GM12875 (cell line): ENCODE measurements around the gene APP.

ENCODE experiments used
- H3K4me3 ChIP-seq: one replicate; pipeline ENCODE4 v1.5.1; 2011; ENCODE audit warnings: low read depth, low read length, control low read depth
- TF ChIP-seq, protein P1 (sequence below): IDR thresholded peaks from 2 replicates; pipeline ENCODE4 v1.5.1; 2011; ENCODE audit warnings: low read depth, mild to moderate bottlenecking, control low read depth, inconsistent platforms, low read length, moderate library complexity, borderline replicate concordance; ENCODE audit not compliant: insufficient read depth

Gene APP

DNA sequence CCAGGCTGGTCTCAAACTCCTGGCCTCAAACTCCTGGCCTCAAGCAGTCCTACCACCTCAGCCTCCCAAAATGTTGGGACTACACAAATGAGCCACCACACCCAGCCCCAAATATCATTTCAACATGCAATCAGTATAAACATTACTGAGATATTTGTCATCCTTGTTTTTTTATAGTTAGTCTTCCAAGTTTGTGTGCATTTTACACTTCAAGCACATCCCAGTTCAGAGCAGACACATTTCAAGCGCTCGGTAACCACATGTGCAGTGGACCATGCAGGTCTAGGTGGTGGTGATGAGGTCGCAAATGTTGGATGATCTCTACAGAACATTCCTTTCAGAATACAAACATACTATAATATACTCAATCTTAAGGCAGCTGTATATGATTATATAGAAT is 23.8 kb upstream of the APP start:
- TF ChIP-seq, protein P1, sequence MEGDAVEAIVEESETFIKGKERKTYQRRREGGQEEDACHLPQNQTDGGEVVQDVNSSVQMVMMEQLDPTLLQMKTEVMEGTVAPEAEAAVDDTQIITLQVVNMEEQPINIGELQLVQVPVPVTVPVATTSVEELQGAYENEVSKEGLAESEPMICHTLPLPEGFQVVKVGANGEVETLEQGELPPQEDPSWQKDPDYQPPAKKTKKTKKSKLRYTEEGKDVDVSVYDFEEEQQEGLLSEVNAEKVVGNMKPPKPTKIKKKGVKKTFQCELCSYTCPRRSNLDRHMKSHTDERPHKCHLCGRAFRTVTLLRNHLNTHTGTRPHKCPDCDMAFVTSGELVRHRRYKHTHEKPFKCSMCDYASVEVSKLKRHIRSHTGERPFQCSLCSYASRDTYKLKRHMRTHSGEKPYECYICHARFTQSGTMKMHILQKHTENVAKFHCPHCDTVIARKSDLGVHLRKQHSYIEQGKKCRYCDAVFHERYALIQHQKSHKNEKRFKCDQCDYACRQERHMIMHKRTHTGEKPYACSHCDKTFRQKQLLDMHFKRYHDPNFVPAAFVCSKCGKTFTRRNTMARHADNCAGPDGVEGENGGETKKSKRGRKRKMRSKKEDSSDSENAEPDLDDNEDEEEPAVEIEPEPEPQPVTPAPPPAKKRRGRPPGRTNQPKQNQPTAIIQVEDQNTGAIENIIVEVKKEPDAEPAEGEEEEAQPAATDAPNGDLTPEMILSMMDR, result no peak
- H3K4me3 ChIP-seq, result no peak overlapping the region

DNA sequence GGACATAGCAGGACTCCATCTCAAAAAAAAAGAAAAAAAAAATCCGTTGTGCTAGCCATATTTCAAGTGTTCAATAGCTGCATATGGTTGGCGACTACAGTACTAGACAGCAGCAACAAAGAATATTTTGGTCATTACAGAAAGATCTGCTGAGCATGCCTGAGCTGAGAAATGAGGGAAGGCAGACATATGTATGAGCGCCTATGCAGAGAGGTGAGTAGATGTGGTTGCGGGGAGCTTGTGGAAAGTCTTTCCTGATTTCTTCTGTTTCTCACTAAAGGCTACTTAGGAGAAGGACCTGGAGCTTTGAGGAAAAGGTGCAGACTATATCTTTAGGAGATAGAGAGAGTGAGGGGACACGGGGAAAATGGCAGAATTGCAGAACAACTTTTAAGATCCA is 21.0 kb upstream of the APP start:
- no peak overlapping the region for H3K4me3 ChIP-seq
- TF ChIP-seq, protein P1, result no peak

DNA sequence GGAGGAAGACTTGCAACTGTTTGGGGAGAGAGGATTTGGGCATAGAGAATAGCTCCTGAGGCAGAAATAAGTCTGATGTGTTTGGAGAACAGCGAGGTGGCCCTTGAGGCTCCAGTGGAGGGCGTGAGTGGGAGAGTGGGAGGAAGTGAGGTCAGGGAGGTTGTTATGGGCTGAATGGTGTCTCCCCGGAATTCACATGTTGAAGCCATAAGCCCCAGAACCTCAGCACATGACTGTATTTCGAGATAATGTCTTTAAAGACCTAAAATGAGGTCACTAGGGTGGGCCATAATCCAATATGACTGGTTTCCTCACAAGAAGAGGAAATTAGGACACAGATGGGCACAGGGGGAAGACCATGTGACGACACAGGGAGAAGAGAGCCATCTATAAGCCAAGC is 17.9 kb upstream of the APP start:
- TF ChIP-seq, protein P1, result no peak
- no peak overlapping the region for H3K4me3 ChIP-seq

DNA sequence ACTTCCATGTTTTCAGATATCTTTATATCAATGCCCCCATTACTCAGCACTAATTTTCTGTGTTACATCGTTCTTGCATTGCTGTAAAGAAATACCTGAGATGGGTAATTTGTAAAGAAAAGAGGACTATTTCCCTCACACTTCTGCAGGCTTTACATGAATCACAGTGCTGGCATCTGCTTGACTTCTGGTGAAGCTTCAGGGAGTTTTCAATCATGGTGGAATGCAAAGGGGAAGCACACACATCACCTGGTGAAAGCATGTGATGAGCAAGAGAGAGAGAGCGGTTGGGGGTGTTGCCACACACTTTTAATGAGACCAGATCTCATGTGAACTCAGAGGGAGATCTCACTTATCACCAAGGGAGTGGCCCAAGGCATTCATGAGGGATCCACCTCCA is 14.9 kb upstream of the APP start:
- no peak overlapping the region for H3K4me3 ChIP-seq
- TF ChIP-seq, protein P1, result no peak

DNA sequence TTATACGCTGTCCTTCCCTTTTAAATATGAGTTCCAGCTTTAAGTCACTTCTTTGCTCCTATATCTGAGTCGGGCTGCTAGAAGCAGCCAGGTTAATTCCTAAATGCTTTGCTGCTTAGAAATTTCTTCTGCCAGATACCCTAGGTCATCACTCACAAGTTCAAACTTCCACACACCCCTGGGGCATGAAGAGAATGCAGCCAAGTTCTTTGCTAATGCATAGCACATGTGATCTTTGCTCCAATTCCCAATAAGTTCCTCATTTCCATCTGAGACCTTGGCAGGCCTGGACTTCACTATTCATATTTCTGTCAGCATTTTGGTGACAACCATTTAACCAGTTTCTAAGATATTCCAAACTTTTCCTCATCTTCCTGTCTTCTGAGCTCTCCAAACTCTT is 14.5 kb upstream of the APP start:
- no peak overlapping the region for H3K4me3 ChIP-seq
- TF ChIP-seq, protein P1, result no peak

DNA sequence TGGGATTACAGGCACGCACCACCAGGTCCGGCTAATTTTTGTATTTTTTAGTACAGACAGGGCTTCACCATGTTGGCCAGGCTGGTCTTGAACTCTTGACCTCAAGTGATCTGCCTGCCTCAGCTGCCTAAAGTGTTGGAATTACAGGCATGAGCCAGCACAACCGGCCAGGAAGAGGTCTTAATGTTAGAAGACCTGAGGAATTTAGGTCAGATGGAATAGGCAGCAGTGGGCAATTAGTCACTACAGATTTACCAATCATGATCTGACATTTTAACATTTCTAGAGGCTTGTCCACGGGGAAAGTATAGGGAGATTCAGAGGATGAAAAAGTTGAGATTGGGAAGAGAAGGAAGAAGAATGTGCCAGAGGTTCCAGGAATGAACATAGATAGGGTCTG is 8.9 kb upstream of the APP start:
- H3K4me3 ChIP-seq, result no peak overlapping the region
- TF ChIP-seq, protein P1, result no peak

DNA sequence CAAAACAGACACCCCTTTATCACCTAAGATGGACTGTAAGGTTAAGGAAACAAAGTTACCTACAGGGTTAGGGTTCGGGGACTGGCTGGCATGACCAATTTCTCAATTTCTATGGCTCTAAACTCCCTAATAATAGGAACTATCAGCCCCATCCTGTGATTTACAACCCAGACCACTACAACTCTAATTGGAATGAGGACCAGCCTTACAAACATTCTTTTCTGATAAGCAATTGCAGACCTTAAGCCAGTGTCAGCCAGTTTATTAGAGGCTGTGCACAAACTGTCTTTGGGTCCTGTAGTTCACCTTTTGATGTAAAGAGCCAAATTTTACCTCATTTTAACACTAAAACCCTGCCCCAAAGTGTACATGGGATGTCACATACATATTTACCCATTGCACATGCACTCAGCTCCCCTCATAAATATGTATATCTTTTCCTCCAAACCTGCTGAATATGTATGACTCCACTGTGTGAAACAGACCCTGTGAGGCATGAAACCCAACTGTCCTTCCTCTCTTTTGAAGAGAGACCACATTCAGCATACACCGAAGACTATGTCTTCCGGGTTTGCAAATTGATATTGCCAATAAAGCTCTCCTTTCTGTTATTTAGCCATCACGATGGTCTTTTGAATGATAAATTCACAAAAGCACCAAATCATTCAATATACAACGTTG is 7.3 kb upstream of the APP start:
- TF ChIP-seq, protein P1, result no peak
- no peak overlapping the region for H3K4me3 ChIP-seq
